HepG2 (cell line): ENCODE data around the gene ZMIZ1. TPM values are rescaled to one million over a fixed set of nuclear protein-coding genes. Genes with fewer than 3 reads are reported as not detected.

Experiments
- ATF7 ChIP-seq, 2 experiments: fragments of 450-650 bp in 1 of 2; sonication (generic) in 1 of 2; formaldehyde crosslinking in 1 of 2; IDR thresholded peaks; 2 replicates each; pipeline versions ENCODE4 v1.4.0 to v1.6.1; 2016 to 2020; ENCODE audit warnings: antibody characterized with exemption in 1 of 2, mild to moderate bottlenecking in 1 of 2, missing genetic modification reagents in 1 of 2
- CHCHD3 ChIP-seq: sonication (generic); formaldehyde crosslinking; IDR thresholded peaks from 2 replicates; pipeline ENCODE4 v1.8.0; 2022; ENCODE audit warnings: mild to moderate bottlenecking, missing genetic modification reagents, moderate library complexity
- HNF4G ChIP-seq, 2 experiments: sonication (generic) in 1 of 2; formaldehyde crosslinking in 1 of 2; IDR thresholded peaks; 2 replicates each; pipeline versions ENCODE4 v1.4.0 to v1.6.1; 2011 to 2020; ENCODE audit warnings: borderline replicate concordance in 2 of 2, low read depth in 2 of 2, mild to moderate bottlenecking in 2 of 2, low read length in 1 of 2, missing genetic modification reagents in 1 of 2, moderate library complexity in 1 of 2
- KDM5B ChIP-seq: sonication (generic); formaldehyde crosslinking; IDR thresholded peaks from 2 replicates; pipeline ENCODE4 v1.4.0; 2020; ENCODE audit warnings: missing genetic modification reagents, mild to moderate bottlenecking, borderline replicate concordance
- SKI ChIP-seq: fragments of 450-650 bp; IDR thresholded peaks from one replicate; pipeline ENCODE4 v1.6.1; 2018; ENCODE audit warnings: mild to moderate bottlenecking; ENCODE audit not compliant: partially characterized antibody
- SNAPC2 ChIP-seq: sonication (generic); formaldehyde crosslinking; IDR thresholded peaks from 2 replicates; pipeline ENCODE4 v1.8.1; 2022; ENCODE audit warnings: mild to moderate bottlenecking, missing genetic modification reagents
- polyA plus RNA-seq, 8 experiments: library from polyadenylated mRNA; depleted of rRNA in 3 of 8; stranded (reverse) in 7 of 8; unstranded in 1 of 8; fragments of >200 nt; fragmentation: Illumina TruSeq in 4 of 8; extraction: Trizol in 4 of 8; gene quantifications; 2 replicates each; pipeline versions ENCODE4 v1.2.1 to v1.2.3, GENCODE V29; 2011 to 2016; ENCODE audit warnings: low read depth in 4 of 8, missing spikeins in 1 of 8, mixed read lengths in 1 of 8; ENCODE audit not compliant: insufficient read depth in 1 of 8
- total RNA-seq, 5 experiments: library from RNA; depleted of rRNA; stranded (reverse); fragments of >200 nt; fragmentation: Illumina TruSeq; extraction: Trizol; gene quantifications; 2 replicates each; pipeline ENCODE4 v1.2.3, GENCODE V29; 2016; ENCODE audit warnings: low read depth in 1 of 5
- TF ChIP-seq, protein P1 (sequence below): sonication (generic); formaldehyde crosslinking; IDR thresholded peaks from 2 replicates; pipeline ENCODE4 v1.4.0; 2020; ENCODE audit warnings: mild to moderate bottlenecking, missing genetic modification reagents
- TF ChIP-seq, protein P2 (sequence below), 2 experiments: IDR thresholded peaks; 2 replicates each; pipeline ENCODE4 v1.6.1; 2011 to 2012; ENCODE audit warnings: low read length in 2 of 2, borderline replicate concordance in 1 of 2, low read depth in 1 of 2, mild to moderate bottlenecking in 1 of 2, moderate library complexity in 1 of 2
- TF ChIP-seq, protein P3 (sequence below): sonication (generic); formaldehyde crosslinking; IDR thresholded peaks from 2 replicates; pipeline ENCODE4 v1.5.0; 2020; ENCODE audit warnings: missing genetic modification reagents
- TF ChIP-seq, protein P4 (sequence below): sonication (generic); formaldehyde crosslinking; IDR thresholded peaks from 2 replicates; pipeline ENCODE4 v1.9.0; 2021; ENCODE audit warnings: missing genetic modification reagents, mild to moderate bottlenecking, borderline replicate concordance

Gene ZMIZ1
- total and polyA plus RNA-seq, 2 of the 13 experiments (the other 11 are each of a cell fraction or from before 2014, with no cell fraction given) = 5.3 to 10.2 TPM

DNA sequence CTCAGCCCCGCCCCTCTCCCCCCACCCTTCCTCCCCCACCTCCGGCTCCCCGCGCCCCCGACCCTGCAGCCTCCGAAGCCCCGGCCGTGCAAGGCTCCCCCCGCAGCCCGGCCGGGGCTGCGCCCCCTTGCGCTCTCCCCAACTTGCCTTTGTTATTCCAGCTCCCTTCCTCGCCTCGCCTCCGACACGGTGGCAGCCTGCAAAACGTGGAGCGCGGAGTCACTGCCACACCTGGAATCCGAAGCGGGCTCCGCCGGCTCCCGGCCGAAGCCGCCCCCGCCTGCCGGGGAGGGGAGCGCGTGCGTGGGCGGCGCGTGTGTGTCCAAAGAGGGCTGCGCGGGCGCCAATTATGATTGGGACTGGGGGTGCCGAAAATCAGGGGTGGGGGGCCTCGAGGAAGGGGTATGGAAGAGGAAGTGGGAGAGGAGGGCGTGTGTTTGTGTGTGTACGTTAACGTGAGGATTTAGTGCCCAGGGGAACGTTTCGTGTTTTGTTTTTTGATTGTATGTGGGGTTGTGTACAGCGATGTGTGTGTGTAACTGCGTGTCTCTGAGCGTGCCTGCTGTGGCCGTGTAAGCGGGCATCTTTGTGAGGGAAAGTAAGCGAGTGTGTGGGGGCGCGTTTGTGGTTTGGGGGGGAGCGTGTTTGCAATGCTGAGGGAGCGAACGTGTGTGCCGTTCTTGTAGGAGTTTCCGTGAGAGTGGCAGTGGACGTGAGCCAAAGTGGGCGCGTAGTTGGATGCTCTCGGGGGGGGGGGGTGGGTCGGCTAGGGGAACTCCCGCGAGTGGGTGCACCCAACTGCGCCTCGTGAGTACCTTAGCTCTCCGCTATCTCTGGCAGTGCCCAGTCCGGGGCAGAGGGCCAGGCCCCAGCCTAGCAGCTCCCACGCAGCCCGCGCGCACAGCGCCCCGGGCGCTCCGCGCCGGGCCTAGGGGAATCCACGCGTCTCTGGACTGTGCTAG, 1.2 kb upstream of the ZMIZ1 start (continued):
- TF ChIP-seq, protein P1, sequence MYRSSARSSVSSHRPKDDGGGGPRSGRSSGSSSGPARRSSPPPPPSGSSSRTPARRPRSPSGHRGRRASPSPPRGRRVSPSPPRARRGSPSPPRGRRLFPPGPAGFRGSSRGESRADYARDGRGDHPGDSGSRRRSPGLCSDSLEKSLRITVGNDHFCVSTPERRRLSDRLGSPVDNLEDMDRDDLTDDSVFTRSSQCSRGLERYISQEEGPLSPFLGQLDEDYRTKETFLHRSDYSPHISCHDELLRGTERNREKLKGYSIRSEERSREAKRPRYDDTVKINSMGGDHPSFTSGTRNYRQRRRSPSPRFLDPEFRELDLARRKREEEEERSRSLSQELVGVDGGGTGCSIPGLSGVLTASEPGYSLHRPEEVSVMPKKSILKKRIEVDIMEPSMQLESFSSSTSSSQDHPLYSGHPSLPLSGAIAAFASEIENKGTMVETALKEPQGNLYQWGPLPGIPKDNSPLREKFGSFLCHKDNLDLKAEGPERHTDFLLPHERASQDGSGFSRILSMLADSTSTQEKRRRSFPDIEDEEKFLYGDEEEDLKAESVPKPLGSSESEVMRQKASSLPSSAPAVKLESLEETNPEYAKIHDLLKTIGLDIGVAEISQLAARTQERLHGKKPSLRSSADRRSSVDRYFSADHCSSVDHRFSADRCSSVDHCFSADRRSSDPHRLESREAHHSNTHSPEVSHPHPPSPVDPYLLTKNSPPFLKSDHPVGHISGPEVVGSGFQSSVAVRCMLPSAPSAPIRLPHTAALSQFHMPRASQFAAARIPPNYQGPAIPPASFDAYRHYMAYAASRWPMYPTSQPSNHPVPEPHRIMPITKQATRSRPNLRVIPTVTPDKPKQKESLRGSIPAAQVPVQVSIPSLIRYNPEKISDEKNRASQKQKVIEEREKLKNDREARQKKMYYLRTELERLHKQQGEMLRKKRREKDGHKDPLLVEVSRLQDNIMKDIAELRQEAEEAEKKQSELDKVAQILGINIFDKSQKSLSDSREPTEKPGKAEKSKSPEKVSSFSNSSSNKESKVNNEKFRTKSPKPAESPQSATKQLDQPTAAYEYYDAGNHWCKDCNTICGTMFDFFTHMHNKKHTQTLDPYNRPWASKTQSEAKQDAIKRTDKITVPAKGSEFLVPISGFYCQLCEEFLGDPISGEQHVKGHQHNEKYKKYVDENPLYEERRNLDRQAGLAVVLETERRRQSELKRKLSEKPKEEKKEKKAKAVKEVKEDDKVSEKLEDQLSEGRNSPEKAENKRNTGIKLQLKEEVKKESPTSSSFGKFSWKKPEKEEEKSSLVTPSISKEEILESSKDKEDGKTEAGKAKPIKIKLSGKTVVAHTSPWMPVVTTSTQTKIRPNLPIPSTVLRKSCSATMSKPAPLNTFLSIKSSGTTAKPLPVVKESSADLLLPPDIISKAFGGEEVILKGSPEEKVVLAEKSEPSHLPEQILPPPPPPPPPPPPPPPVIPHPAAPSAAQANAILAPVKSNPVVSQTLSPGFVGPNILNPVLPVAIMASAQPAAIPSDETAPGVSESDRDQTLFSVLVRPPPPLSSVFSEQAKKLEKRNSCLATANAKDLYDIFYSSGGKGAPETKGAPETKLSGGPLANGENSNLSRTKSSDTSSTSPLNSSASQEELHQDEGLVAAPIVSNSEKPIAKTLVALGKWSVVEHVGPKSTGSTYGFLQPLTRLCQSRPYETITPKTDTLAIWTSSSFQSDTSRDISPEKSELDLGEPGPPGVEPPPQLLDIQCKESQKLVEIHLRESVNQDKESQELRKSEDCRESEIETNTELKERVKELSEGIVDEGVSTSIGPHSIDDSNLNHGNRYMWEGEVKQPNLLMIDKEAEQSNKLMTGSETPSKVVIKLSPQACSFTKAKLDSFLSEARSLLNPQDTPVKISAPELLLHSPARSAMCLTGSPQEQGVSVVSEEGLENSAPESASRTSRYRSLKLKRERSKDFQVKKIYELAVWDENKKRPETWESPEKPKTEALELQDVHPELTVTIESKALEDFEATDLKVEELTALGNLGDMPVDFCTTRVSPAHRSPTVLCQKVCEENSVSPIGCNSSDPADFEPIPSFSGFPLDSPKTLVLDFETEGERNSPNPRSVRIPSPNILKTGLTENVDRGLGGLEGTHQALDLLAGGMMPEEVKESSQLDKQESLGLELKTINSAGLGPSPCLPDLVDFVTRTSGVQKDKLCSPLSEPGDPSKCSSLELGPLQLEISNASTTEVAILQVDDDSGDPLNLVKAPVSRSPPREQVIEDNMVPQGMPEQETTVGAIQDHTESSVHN (CRISPR knock-in tag) = no peak
- TF ChIP-seq, protein P2, sequence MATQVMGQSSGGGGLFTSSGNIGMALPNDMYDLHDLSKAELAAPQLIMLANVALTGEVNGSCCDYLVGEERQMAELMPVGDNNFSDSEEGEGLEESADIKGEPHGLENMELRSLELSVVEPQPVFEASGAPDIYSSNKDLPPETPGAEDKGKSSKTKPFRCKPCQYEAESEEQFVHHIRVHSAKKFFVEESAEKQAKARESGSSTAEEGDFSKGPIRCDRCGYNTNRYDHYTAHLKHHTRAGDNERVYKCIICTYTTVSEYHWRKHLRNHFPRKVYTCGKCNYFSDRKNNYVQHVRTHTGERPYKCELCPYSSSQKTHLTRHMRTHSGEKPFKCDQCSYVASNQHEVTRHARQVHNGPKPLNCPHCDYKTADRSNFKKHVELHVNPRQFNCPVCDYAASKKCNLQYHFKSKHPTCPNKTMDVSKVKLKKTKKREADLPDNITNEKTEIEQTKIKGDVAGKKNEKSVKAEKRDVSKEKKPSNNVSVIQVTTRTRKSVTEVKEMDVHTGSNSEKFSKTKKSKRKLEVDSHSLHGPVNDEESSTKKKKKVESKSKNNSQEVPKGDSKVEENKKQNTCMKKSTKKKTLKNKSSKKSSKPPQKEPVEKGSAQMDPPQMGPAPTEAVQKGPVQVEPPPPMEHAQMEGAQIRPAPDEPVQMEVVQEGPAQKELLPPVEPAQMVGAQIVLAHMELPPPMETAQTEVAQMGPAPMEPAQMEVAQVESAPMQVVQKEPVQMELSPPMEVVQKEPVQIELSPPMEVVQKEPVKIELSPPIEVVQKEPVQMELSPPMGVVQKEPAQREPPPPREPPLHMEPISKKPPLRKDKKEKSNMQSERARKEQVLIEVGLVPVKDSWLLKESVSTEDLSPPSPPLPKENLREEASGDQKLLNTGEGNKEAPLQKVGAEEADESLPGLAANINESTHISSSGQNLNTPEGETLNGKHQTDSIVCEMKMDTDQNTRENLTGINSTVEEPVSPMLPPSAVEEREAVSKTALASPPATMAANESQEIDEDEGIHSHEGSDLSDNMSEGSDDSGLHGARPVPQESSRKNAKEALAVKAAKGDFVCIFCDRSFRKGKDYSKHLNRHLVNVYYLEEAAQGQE (IDR thresholded peaks at IDR 0.05; ENCODE audit: borderline replicate concordance in 1 of 2, low read depth in 1 of 2, low read length in 2 of 2) = no peak
- TF ChIP-seq, protein P3, sequence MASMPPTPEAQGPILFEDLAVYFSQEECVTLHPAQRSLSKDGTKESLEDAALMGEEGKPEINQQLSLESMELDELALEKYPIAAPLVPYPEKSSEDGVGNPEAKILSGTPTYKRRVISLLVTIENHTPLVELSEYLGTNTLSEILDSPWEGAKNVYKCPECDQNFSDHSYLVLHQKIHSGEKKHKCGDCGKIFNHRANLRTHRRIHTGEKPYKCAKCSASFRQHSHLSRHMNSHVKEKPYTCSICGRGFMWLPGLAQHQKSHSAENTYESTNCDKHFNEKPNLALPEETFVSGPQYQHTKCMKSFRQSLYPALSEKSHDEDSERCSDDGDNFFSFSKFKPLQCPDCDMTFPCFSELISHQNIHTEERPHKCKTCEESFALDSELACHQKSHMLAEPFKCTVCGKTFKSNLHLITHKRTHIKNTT (CRISPR knock-in tag) = no peak
- TF ChIP-seq SKI = peak; percentile 72
- TF ChIP-seq KDM5B (CRISPR knock-in tag) = peak; percentile 55; the same call in 1 of the 2 replicates
- no peak for TF ChIP-seq CHCHD3 (CRISPR knock-in tag)
- TF ChIP-seq HNF4G (IDR thresholded peaks at IDR 0.05; ENCODE audit: borderline replicate concordance, low read depth, low read length) = no peak
- TF ChIP-seq HNF4G (CRISPR knock-in tag; IDR thresholded peaks at IDR 0.05; ENCODE audit: borderline replicate concordance, low read depth) = no peak
- TF ChIP-seq SNAPC2 (CRISPR knock-in tag) = 0 out of 2 replicates have a peak, but pooled peaks have one; percentile 53
- no peak for TF ChIP-seq ATF7 (IDR thresholded peaks at IDR 0.05)
- TF ChIP-seq ATF7 (CRISPR knock-in tag; IDR thresholded peaks at IDR 0.05) = 0 out of 2 replicates have a peak, but pooled peaks have one; percentile 21
- TF ChIP-seq, protein P4, sequence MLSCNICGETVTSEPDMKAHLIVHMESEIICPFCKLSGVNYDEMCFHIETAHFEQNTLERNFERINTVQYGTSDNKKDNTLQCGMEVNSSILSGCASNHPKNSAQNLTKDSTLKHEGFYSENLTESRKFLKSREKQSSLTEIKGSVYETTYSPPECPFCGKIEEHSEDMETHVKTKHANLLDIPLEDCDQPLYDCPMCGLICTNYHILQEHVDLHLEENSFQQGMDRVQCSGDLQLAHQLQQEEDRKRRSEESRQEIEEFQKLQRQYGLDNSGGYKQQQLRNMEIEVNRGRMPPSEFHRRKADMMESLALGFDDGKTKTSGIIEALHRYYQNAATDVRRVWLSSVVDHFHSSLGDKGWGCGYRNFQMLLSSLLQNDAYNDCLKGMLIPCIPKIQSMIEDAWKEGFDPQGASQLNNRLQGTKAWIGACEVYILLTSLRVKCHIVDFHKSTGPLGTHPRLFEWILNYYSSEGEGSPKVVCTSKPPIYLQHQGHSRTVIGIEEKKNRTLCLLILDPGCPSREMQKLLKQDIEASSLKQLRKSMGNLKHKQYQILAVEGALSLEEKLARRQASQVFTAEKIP (CRISPR knock-in tag) = no peak
